K562 (cell line): ENCODE results near the gene ERGIC3. TPM values are rescaled to one million over a fixed set of nuclear protein-coding genes. Genes with fewer than 3 reads are reported as not detected.
A peak's percentile ranks its signal among the peaks of the same experiment; 100 is the strongest.

Experiments used
- ARID1B ChIP-seq: fragments of 450-650 bp; IDR thresholded peaks from 2 replicates; pipeline ENCODE4 v1.6.1; 2016; ENCODE audit warnings: antibody characterized with exemption, mild to moderate bottlenecking, inconsistent platforms
- BACH1 ChIP-seq: fragments of 200-800 bp; sonication (Bioruptor generic); IDR thresholded peaks from 2 replicates; pipeline ENCODE4 v1.6.1; 2016; ENCODE audit warnings: missing genetic modification characterization, missing compliant biosample characterization
- CEBPB ChIP-seq: fragments of 450-650 bp; IDR thresholded peaks from 2 replicates; pipeline ENCODE4 v1.6.1; 2016; ENCODE audit warnings: missing genetic modification characterization, missing compliant biosample characterization
- CREB1 ChIP-seq, 2 experiments: sonication (generic) in 1 of 2; formaldehyde crosslinking in 1 of 2; IDR thresholded peaks; 2 replicates each; pipeline versions ENCODE4 v1.6.1 to v1.8.0; 2012 to 2022; ENCODE audit warnings: inconsistent platforms in 1 of 2, mild to moderate bottlenecking in 1 of 2, missing genetic modification reagents in 1 of 2, moderate library complexity in 1 of 2
- EP300 ChIP-seq: IDR thresholded peaks from 2 replicates; pipeline ENCODE4 v1.6.1; 2012; ENCODE audit warnings: low read length, improper control_type of control experiment
- HEY1 ChIP-seq: fragments of 250-450 bp; sonication (Bioruptor Pico); IDR thresholded peaks from 2 replicates; pipeline ENCODE4 v1.5.0; 2020; ENCODE audit warnings: mild to moderate bottlenecking, moderate library complexity, borderline replicate concordance
- HNRNPH1 ChIP-seq: fragments of 200-400 bp; formaldehyde crosslinking; optimal IDR thresholded peaks from 2 replicates; pipeline ENCODE3; 2017; ENCODE audit warnings: low read depth, mild to moderate bottlenecking, low read length, moderate library complexity
- MED1 ChIP-seq: sonication (generic); formaldehyde crosslinking; IDR thresholded peaks from 2 replicates; pipeline ENCODE4 v1.8.1; 2023; ENCODE audit warnings: missing genetic modification reagents, borderline replicate concordance
- PCBP1 ChIP-seq: fragments of 200-400 bp; formaldehyde crosslinking; IDR thresholded peaks from 2 replicates; pipeline ENCODE4 v1.6.1; 2018; ENCODE audit warnings: mild to moderate bottlenecking, low read depth, low read length; ENCODE audit not compliant: poor library complexity, severe bottlenecking
- POLR3A ChIP-seq: IDR thresholded peaks from 2 replicates; pipeline ENCODE4 v1.6.1; 2011; ENCODE audit warnings: borderline replicate concordance, mild to moderate bottlenecking, moderate library complexity; ENCODE audit not compliant: insufficient read length, insufficient read depth; ENCODE audit errors: extremely low read depth
- SMC3 ChIP-seq: conservative IDR thresholded peaks from 2 replicates; pipeline ENCODE4 v1.6.1; 2011; ENCODE audit warnings: low read depth, low read length, improper control_type of control experiment; ENCODE audit not compliant: insufficient read depth
- TAF1 ChIP-seq: IDR thresholded peaks from 2 replicates; pipeline ENCODE4 v1.6.1; 2011; ENCODE audit warnings: mild to moderate bottlenecking, low read length, moderate library complexity; ENCODE audit not compliant: insufficient read depth, control insufficient read depth, severe bottlenecking; ENCODE audit errors: extremely low read depth
- ZBTB33 ChIP-seq: sonication (generic); formaldehyde crosslinking; IDR thresholded peaks from 2 replicates; pipeline ENCODE4 v1.8.1; 2023; ENCODE audit warnings: mild to moderate bottlenecking, missing genetic modification reagents
- ZBTB9 ChIP-seq: fragments of 450-650 bp; formaldehyde crosslinking; IDR thresholded peaks from 2 replicates; pipeline ENCODE4 v1.4.0; 2020; ENCODE audit warnings: mild to moderate bottlenecking, moderate library complexity
- ZC3H4 ChIP-seq: sonication (generic); formaldehyde crosslinking; IDR thresholded peaks from 2 replicates; pipeline ENCODE4 v1.9.0; 2021; ENCODE audit warnings: missing genetic modification reagents, borderline replicate concordance
- ZNF133 ChIP-seq: fragments of 250-450 bp; sonication (Bioruptor Pico); IDR thresholded peaks from 2 replicates; pipeline ENCODE4 v1.4.0; 2020; ENCODE audit warnings: mild to moderate bottlenecking
- ZNF140 ChIP-seq: fragments of 250-450 bp; sonication (Bioruptor Pico); IDR thresholded peaks from 2 replicates; pipeline ENCODE4 v1.8.0; 2021; ENCODE audit warnings: moderate library complexity, mild to moderate bottlenecking, inconsistent platforms
- ZNF197 ChIP-seq: fragments of 200-800 bp; sonication (Bioruptor generic); IDR thresholded peaks from 2 replicates; pipeline ENCODE4 v1.6.1; 2016; ENCODE audit warnings: low read depth, missing genetic modification characterization, missing compliant biosample characterization
- ZNF696 ChIP-seq: fragments of 250-450 bp; sonication (Bioruptor Pico); conservative IDR thresholded peaks from 2 replicates; pipeline ENCODE4 v1.4.0; 2020; ENCODE audit warnings: mild to moderate bottlenecking, moderate library complexity
- ZNF766 ChIP-seq: fragments of 200-800 bp; sonication (Bioruptor generic); conservative IDR thresholded peaks from 2 replicates; pipeline ENCODE4 v1.6.1; 2016; ENCODE audit warnings: missing genetic modification characterization, missing compliant biosample characterization
- polyA plus RNA-seq, 8 experiments: library from polyadenylated mRNA; depleted of rRNA in 4 of 8; stranded (reverse) in 5 of 8; unstranded in 3 of 8; fragments of >200 nt; fragmentation: Nextera tagmentation in 2 of 8; fragmentation: Illumina TruSeq in 1 of 8; extraction: Ambion mirVana in 2 of 8; extraction: Trizol in 1 of 8; gene quantifications; 2 replicates each; pipeline versions ENCODE4 v1.2.1 to v1.2.3, GENCODE V29; 2011 to 2014; ENCODE audit warnings: inconsistent platforms in 1 of 8, missing spikeins in 1 of 8
- total RNA-seq, 7 experiments: library from RNA; depleted of rRNA in 6 of 7; stranded (reverse); fragments of >200 nt in 6 of 7; fragmentation: Illumina TruSeq in 2 of 7; extraction: Trizol in 2 of 7; gene quantifications; 2 replicates each; pipeline versions ENCODE4 v1.2.1 to v1.2.3, GENCODE V29; 2011 to 2021; ENCODE audit warnings: low replicate concordance in 1 of 7
- TF ChIP-seq, protein P1 (sequence below), 3 experiments: fragments of 200-800 bp in 1 of 3; sonication (Bioruptor generic) in 1 of 3; sonication (generic) in 1 of 3; formaldehyde crosslinking in 1 of 3; IDR thresholded peaks; 2 replicates each; pipeline versions ENCODE4 v1.6.1 to v1.8.0; 2016 to 2022; ENCODE audit warnings: mild to moderate bottlenecking in 2 of 3, missing compliant biosample characterization in 2 of 3, missing genetic modification characterization in 2 of 3, missing genetic modification reagents in 1 of 3
- TF ChIP-seq, protein P2 (sequence below): fragments of 250-450 bp; sonication (Bioruptor Pico); IDR thresholded peaks from 2 replicates; pipeline ENCODE4 v1.4.0; 2020; ENCODE audit warnings: mild to moderate bottlenecking

Gene ERGIC3
- total and polyA plus RNA-seq, 9 of the 15 experiments (the other 6 are each of a cell fraction or from before 2014, with no cell fraction given) = 121 to 278 (median 184) TPM

DNA sequence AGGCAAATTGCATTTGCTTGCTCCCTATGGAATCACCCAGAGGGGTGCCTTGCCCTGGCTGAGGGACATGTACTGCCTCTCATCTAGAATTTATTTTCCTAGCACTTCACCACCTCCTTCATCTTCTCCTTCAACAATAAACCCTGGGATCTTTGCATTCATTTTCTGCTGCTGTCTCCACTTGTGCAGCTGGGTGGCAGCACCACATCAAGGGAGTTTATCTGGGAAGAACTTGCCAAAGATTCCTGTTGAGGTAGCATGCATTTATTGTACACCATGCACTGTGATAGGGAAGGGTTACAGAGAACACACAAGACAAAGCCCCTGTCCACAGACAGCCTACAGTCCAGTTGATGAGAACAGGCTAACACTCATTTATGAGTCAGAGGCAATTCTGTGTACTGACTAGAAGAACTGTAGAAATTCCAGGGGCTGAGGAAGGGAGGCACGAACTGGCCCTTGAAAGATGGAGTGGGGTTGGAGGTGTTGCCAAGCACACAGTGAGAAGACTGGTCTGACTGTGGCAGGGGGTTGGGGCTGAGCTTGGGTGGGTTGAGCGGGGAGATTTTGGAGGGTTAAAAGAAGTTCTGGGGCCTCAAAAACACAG is 30.0 kb upstream of the ERGIC3 start (continued):
- TF ChIP-seq, protein P1, sequence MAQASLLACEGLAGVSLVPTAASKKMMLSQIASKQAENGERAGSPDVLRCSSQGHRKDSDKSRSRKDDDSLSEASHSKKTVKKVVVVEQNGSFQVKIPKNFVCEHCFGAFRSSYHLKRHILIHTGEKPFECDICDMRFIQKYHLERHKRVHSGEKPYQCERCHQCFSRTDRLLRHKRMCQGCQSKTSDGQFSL (CRISPR knock-in tag; IDR thresholded peaks at IDR 0.05) = no peak
- TF ChIP-seq, protein P1 (tag; IDR thresholded peaks at IDR 0.05) = no peak
- TF ChIP-seq ZNF766 (CRISPR knock-in tag) (0 out of 2 replicates have a peak, but pooled peaks have one; percentile 24), SMC3 (peak; percentile 33; the same call in 1 of the 2 replicates), CREB1 (IDR thresholded peaks at IDR 0.05) (no peak), CREB1 (CRISPR knock-in tag; IDR thresholded peaks at IDR 0.05) (no peak), ZNF197 (no peak), CEBPB (no peak), POLR3A (no peak), HEY1 (no peak), MED1 (CRISPR knock-in tag) (no peak), ZC3H4 (CRISPR knock-in tag) (no peak), EP300 (no peak), ZNF140 (no peak), ZBTB33 (CRISPR knock-in tag) (no peak), ARID1B (no peak), ZNF133 (CRISPR knock-in tag) (no peak), HNRNPH1 (no peak), ZNF696 (CRISPR knock-in tag) (no peak), BACH1 (no peak), TAF1 (no peak), ZBTB9 (CRISPR knock-in tag) (no peak), PCBP1 (no peak)
- TF ChIP-seq, protein P2, sequence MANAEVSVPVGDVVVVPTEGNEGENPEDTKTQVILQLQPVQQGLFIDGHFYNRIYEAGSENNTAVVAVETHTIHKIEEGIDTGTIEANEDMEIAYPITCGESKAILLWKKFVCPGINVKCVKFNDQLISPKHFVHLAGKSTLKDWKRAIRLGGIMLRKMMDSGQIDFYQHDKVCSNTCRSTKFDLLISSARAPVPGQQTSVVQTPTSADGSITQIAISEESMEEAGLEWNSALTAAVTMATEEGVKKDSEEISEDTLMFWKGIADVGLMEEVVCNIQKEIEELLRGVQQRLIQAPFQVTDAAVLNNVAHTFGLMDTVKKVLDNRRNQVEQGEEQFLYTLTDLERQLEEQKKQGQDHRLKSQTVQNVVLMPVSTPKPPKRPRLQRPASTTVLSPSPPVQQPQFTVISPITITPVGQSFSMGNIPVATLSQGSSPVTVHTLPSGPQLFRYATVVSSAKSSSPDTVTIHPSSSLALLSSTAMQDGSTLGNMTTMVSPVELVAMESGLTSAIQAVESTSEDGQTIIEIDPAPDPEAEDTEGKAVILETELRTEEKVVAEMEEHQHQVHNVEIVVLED (CRISPR knock-in tag) = no peak
